ENCODE results near the gene FBXW10B. TPM values are rescaled to one million over a fixed set of nuclear protein-coding genes. Genes with fewer than 3 reads are reported as not detected.
A peak's percentile ranks its signal among the peaks of the same experiment; 100 is the strongest.
"Not testable (repeated sequence)": the region's sequence is repeated elsewhere in the genome, so short reads cannot be mapped to it uniquely, and the experiment has no call there.

The FBXW10B gene
- total RNA-seq, 1 experiment from 2014 or later: not detected

DNA sequence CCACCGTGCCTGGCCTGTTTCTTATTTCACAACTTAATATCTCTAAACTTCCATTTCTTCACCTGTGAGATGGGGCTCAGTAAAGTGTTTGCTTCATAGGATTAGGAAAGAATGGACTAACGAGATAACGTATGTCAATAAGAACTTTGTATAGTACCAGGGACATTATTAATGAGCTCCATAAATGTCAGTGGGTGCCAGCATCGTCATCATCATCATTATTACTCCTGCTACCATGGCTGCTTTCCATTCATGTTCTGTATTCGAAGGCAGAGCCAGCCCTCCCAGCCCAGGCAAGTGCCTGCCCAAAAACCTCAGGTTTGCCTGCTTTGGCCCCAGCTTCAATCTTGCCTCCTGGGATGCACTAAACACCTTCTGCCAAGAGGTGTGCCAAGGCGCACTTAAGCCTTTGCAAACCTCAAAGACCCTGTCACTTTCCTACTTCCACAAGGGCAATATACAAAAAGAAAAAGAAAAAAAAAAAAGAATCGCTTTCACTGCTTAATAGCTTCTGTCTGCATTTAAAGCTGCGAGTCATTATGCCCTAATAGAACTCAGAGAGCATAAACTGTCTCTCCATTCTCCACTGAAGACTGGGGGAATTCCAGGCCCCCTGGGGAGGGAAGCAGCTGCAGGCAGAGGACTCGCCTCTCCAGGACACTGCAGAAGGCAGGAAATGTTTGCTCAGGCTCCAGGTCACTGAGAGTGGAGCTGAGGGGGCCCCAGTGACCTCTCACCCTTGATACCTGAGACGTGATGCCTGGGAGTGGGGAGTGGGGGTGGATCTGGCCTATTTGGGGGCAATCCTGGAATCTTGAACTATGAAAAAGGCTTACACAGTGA lies 25.8 kb upstream of the FBXW10B start:
- not testable (repeated sequence) for H4K20me1 ChIP-seq (ENCODE audit: control insufficient read depth, insufficient read depth, insufficient read length); H4K91ac ChIP-seq (ENCODE audit: insufficient read length, low read depth, low read length); H3K27me3 ChIP-seq (ENCODE audit: insufficient read depth, low read length); H3K56ac ChIP-seq (ENCODE audit: insufficient read length, low read depth, low read length); H3K4me2 ChIP-seq (ENCODE audit: insufficient read depth, insufficient read length, low read length); H2AK5ac ChIP-seq (ENCODE audit: insufficient read length, low read length); H3T11ph ChIP-seq (ENCODE audit: low read length); H3K23me2 ChIP-seq (ENCODE audit: insufficient read length, low read depth, low read length, poor library complexity, severe bottlenecking); H3K79me2 ChIP-seq (ENCODE audit: insufficient read depth, low read length); H3K4me3 Mint-ChIP-seq; H4K8ac ChIP-seq (replicated peaks; ENCODE audit: insufficient read length, low read depth, low read length); H2AFZ ChIP-seq (ENCODE audit: low read length); H3K4ac ChIP-seq (ENCODE audit: low read depth, low read length); H3K27ac ChIP-seq (ENCODE audit: insufficient read length, low read depth, low read length); H3K14ac ChIP-seq (ENCODE audit: insufficient read depth, low read length); H3K23ac ChIP-seq (ENCODE audit: insufficient read length, low read depth, low read length); H2BK15ac ChIP-seq (ENCODE audit: low read depth, low read length); H3K4me1 ChIP-seq (ENCODE audit: insufficient read depth, low read length); H3K27me3 Mint-ChIP-seq (ENCODE audit: low read depth); H4K5ac ChIP-seq (ENCODE audit: insufficient read length, low read depth, low read length); H3K9me3 Mint-ChIP-seq; H3K9me3 ChIP-seq (ENCODE audit: control insufficient read depth, low read depth, low read length); H3K36me3 Mint-ChIP-seq (ENCODE audit: insufficient read depth in 1 of 3, low read depth in 3 of 3); H3K9ac ChIP-seq (ENCODE audit: extremely low read depth, insufficient read length, low read length); H2BK5ac ChIP-seq (ENCODE audit: insufficient read length, low read length); H3K79me1 ChIP-seq (ENCODE audit: insufficient read depth, low read depth, low read length, poor library complexity, severe bottlenecking); H2BK12ac ChIP-seq (ENCODE audit: insufficient read length, low read depth, low read length)
- WGBS (ENCODE audit: extremely low coverage, insufficient read length, low lambda C conversion rate): no CpG with 5 or more reads among the region's 10 CpGs
- peak; percentile 86 for DNase-seq
- H3K27ac Mint-ChIP-seq: peak overlapping the region; percentile 13 to 98 (median 92); a peak in 6 of 7 replicates
- Histone ChIP-seq H2BK20ac (ENCODE audit: low read depth, low read length, poor library complexity, severe bottlenecking) (peak overlapping the region; percentile 45), H2BK120ac (ENCODE audit: low read depth, low read length, poor library complexity, severe bottlenecking) (peak overlapping the region; percentile 92), H3K18ac (ENCODE audit: insufficient read length, low read depth, low read length) (peak overlapping the region; percentile 85)
- peaks cover 9 to 12% of the 10 kb centered on the region in 2 experiments for H3K4me1 Mint-ChIP-seq

GRCh38 chr17:15642505-15643251 lies 23.2 kb upstream of the FBXW10B start:
- not testable (repeated sequence) for H4K8ac ChIP-seq (replicated peaks; ENCODE audit: insufficient read length, low read depth, low read length); H2BK12ac ChIP-seq (ENCODE audit: insufficient read length, low read depth, low read length); H3K23me2 ChIP-seq (ENCODE audit: insufficient read length, low read depth, low read length, poor library complexity, severe bottlenecking); H3K27me3 Mint-ChIP-seq (ENCODE audit: low read depth); H2AK5ac ChIP-seq (ENCODE audit: insufficient read length, low read length); H3K18ac ChIP-seq (ENCODE audit: insufficient read length, low read depth, low read length); H4K5ac ChIP-seq (ENCODE audit: insufficient read length, low read depth, low read length); H2BK5ac ChIP-seq (ENCODE audit: insufficient read length, low read length); DNase-seq; H2BK120ac ChIP-seq (ENCODE audit: low read depth, low read length, poor library complexity, severe bottlenecking); H3K79me1 ChIP-seq (ENCODE audit: insufficient read depth, low read depth, low read length, poor library complexity, severe bottlenecking); H3K9me3 ChIP-seq (ENCODE audit: control insufficient read depth, low read depth, low read length); H3K27me3 ChIP-seq (ENCODE audit: insufficient read depth, low read length); H3K9me3 Mint-ChIP-seq; H3K4me1 ChIP-seq (ENCODE audit: insufficient read depth, low read length); H3T11ph ChIP-seq (ENCODE audit: low read length); H3K23ac ChIP-seq (ENCODE audit: insufficient read length, low read depth, low read length); H3K14ac ChIP-seq (ENCODE audit: insufficient read depth, low read length); H3K56ac ChIP-seq (ENCODE audit: insufficient read length, low read depth, low read length); H3K4me2 ChIP-seq (ENCODE audit: insufficient read depth, insufficient read length, low read length); H2BK20ac ChIP-seq (ENCODE audit: low read depth, low read length, poor library complexity, severe bottlenecking); H3K36me3 Mint-ChIP-seq (ENCODE audit: insufficient read depth in 1 of 3, low read depth in 3 of 3); H4K20me1 ChIP-seq (ENCODE audit: control insufficient read depth, insufficient read depth, insufficient read length); H2AFZ ChIP-seq (ENCODE audit: low read length); H3K4ac ChIP-seq (ENCODE audit: low read depth, low read length); H2BK15ac ChIP-seq (ENCODE audit: low read depth, low read length); H3K27ac Mint-ChIP-seq; H3K9ac ChIP-seq (ENCODE audit: extremely low read depth, insufficient read length, low read length); H3K79me2 ChIP-seq (ENCODE audit: insufficient read depth, low read length); H3K27ac ChIP-seq (ENCODE audit: insufficient read length, low read depth, low read length); H4K91ac ChIP-seq (ENCODE audit: insufficient read length, low read depth, low read length); H3K4me3 Mint-ChIP-seq
- no CpG with 5 or more reads among the region's 12 CpGs for WGBS (ENCODE audit: extremely low coverage, insufficient read length, low lambda C conversion rate)
- peaks cover 9 to 12% of the 10 kb centered on the region in 2 experiments for H3K4me1 Mint-ChIP-seq
